HepG2 (cell line): ENCODE results near the gene ZNF155. TPM values are rescaled to one million over a fixed set of nuclear protein-coding genes. Genes with fewer than 3 reads are reported as not detected.

Experiments used
- CEBPG ChIP-seq: IDR thresholded peaks from 2 replicates; pipeline ENCODE4 v1.6.1; 2016
- FOXP4 ChIP-seq: sonication (generic); formaldehyde crosslinking; IDR thresholded peaks from 2 replicates; pipeline ENCODE4 v1.4.0; 2020; ENCODE audit warnings: missing genetic modification reagents
- HOXD1 ChIP-seq: sonication (generic); formaldehyde crosslinking; IDR thresholded peaks from 2 replicates; pipeline ENCODE4 v1.5.0; 2020; ENCODE audit warnings: missing genetic modification reagents
- MEF2D ChIP-seq: sonication (generic); formaldehyde crosslinking; IDR thresholded peaks from 2 replicates; pipeline ENCODE4 v1.5.1; 2020; ENCODE audit warnings: mild to moderate bottlenecking, missing genetic modification reagents
- PAXIP1 ChIP-seq: sonication (generic); formaldehyde crosslinking; conservative IDR thresholded peaks from 2 replicates; pipeline ENCODE4 v1.4.0; 2020; ENCODE audit warnings: mild to moderate bottlenecking, missing genetic modification reagents, moderate library complexity
- TEAD3 ChIP-seq: optimal IDR thresholded peaks from 2 replicates; pipeline ENCODE3; 2016; ENCODE audit warnings: borderline replicate concordance
- THAP11 ChIP-seq: IDR thresholded peaks from 2 replicates; pipeline ENCODE4 v1.6.1; 2016; ENCODE audit warnings: missing biosample characterization, missing genetic modification reagents
- ZBED4 ChIP-seq: sonication (generic); formaldehyde crosslinking; IDR thresholded peaks from 2 replicates; pipeline ENCODE4 v1.4.0; 2020; ENCODE audit warnings: missing genetic modification reagents, borderline replicate concordance
- polyA plus RNA-seq, 8 experiments: library from polyadenylated mRNA; depleted of rRNA in 3 of 8; stranded (reverse) in 7 of 8; unstranded in 1 of 8; fragments of >200 nt; fragmentation: Illumina TruSeq in 4 of 8; extraction: Trizol in 4 of 8; gene quantifications; 2 replicates each; pipeline versions ENCODE4 v1.2.1 to v1.2.3, GENCODE V29; 2011 to 2016; ENCODE audit warnings: low read depth in 4 of 8, missing spikeins in 1 of 8, mixed read lengths in 1 of 8; ENCODE audit not compliant: insufficient read depth in 1 of 8
- total RNA-seq, 5 experiments: library from RNA; depleted of rRNA; stranded (reverse); fragments of >200 nt; fragmentation: Illumina TruSeq; extraction: Trizol; gene quantifications; 2 replicates each; pipeline ENCODE4 v1.2.3, GENCODE V29; 2016; ENCODE audit warnings: low read depth in 1 of 5

Gene ZNF155
- total and polyA plus RNA-seq, 2 of the 13 experiments (the other 11 are each of a cell fraction or from before 2014, with no cell fraction given): 2.5 to 3.6 TPM

DNA sequence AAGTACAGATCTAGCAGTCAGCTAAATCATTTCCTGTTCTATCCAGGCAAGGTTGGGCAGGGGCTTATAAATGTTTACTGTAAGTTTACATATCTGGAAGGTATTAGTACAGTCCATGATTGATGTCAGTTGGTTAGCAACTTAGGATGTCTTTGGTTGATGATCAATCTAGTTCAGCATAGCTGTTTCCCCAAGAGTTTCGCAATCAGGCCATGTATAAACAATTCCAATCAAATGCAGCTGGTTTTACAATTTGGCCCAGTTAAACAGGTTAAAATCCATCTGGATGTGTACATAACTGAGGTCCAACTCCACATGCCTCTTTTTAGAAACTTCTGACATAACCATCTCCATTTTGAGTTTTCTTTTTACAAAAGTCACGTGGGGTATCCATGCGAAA lies 26.1 kb upstream of the ZNF155 start (continued):
- TF ChIP-seq TEAD3 (CRISPR knock-in tag) (peak; percentile 16), PAXIP1 (CRISPR knock-in tag) (peak; percentile 65), MEF2D (no peak), HOXD1 (CRISPR knock-in tag) (peak; percentile 55; the same call in 1 of the 2 replicates), CEBPG (peak; percentile 92), ZBED4 (peak; percentile 52; the same call in 1 of the 2 replicates), FOXP4 (CRISPR knock-in tag) (0 out of 2 replicates have a peak, but pooled peaks have one; percentile 26), THAP11 (CRISPR knock-in tag) (peak; percentile 76)
- TF ChIP-seq, all 625 proteins: peak for 25
